HG02943 (cell line): ENCODE data around the gene CYP3A7.
"Not testable (repeated sequence)": the region's sequence is repeated elsewhere in the genome, so short reads cannot be mapped to it uniquely, and the experiment has no call there.

Experiments used
- ATAC-seq: cut with Tn5 transposase; IDR thresholded peaks from one replicate; pipeline ENCODE4 v1.9.1; 2021; ENCODE audit warnings: mild to moderate bottlenecking, low read depth, moderate library complexity; ENCODE audit not compliant: unreplicated experiment

The CYP3A7 gene

GRCh38 chr7:99674995-99675742, 59.8 kb downstream of the CYP3A7 start:
- ATAC-seq, result no peak

- ATAC-seq, result no peak
Observed at GRCh38 chr7:99672573-99672972, 62.4 kb downstream of the CYP3A7 start.

DNA sequence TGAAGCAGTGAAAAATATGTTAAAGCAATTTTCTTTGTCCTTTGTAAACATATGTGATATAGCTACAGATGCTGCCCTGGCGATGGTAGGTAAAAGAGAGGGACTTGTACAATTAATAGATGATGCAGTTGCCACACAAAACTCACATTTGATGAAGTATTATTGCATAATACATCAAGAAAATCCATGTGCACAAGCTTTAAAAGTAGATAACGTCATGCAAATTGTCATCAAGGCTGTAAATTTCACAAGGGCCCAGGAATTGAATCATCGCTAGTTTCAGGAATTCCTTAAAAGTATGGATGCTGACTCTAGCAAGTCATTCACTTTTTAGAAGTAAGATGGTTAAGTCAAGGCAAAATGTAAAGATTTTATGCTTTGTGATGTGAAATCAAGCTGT, 65.2 kb downstream of the CYP3A7 start:
- no peak for ATAC-seq

GRCh38 chr7:99668541-99668940, 66.5 kb downstream of the CYP3A7 start:
- ATAC-seq, result no peak

DNA sequence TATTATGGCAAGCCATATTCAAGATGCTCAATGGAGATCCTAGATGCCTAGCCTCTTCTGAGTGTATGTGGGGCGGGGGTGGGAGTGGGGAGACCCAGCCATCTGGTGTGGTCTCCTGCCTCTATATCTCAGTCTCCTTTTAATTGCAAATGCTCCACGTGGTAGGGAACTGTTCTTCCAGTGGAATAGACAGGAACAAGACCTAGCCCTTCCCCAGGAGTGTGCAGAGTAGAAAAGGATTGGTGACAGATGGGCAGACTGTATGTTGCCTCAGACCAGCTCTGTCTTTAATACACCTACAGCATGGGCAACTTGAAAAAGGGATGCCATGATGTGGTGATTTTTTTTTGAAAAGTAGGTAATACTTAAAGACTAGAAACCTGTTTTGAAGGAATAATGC, 67.8 kb downstream of the CYP3A7 start:
- ATAC-seq, result no peak

- no peak for ATAC-seq
Observed at GRCh38 chr7:99666013-99666395, 69.0 kb downstream of the CYP3A7 start.

DNA sequence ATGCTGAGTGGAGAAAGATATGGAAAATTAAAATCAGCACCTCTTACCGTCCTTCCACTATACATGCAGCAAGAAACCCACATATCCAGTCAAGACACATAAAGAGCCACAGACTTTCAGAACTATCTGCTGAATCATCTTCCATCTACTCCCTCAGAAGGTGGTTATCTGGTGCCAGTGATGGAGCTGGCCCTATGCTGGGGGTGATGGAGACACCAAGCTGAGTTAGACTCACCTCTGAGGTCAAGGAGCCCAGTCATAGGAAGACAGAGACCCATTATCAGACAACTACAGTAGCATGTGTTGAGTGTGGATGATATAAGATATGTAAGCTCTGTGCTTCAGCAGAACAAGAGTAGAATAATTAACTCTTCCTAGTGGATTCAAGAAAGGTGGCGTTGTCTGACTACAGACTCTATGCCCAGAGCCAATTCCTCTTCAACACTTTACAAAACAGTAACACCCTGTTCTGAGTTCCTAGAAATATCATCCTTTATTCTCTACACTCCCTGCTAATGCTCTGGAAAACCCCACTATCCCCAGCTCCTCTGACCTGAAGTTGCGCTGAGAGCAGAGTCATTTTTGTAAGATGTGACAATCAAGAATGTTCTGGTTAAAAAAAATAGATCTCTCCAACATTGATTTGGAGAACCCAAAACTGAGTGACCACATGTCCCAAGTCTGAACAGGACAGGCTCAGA, 69.5 kb downstream of the CYP3A7 start:
- ATAC-seq, result no peak

DNA sequence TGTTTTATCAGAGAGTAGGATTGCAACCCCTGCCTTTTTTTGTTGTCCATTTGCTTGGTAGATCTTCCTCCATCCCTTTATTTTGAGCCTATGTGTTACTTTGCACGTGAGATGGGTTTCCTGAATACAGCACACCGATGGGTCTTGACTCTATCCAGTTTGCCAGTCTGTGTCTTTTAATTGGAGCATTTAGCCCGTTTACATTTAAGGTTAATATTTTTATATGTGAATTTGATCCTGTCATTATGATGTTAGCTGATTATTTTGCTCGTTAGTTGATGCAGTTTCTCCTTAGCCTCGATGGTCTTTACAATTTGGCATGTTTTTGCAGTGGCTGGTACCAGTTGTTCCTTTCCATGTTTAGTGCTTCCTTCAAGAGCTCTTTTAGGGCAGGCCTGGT, 77.1 kb downstream of the CYP3A7 start:
- not testable (repeated sequence) for ATAC-seq
